Fibroblast of villous mesenchyme (primary cell): ENCODE data around the gene COMMD1. TPM values are rescaled to one million over a fixed set of nuclear protein-coding genes. Genes with fewer than 3 reads are reported as not detected.
A peak's percentile ranks its signal among the peaks of the same experiment; 100 is the strongest.

Source experiments
- DNase-seq: peaks from one replicate; pipeline ENCODE4 v3.0.0-alpha.2; 2010; ENCODE audit warnings: low read depth
- H3K4me3 ChIP-seq: 2 replicates; pipeline ENCODE4 v1.5.1; 2011; ENCODE audit warnings: low read depth, mild to moderate bottlenecking, low read length
- CTCF ChIP-seq: IDR thresholded peaks from 2 replicates; pipeline ENCODE4 v1.5.1; 2012; ENCODE audit warnings: low read depth, mild to moderate bottlenecking, low read length; ENCODE audit not compliant: insufficient read depth
- total RNA-seq: library from RNA; depleted of rRNA; stranded (reverse); fragments of >200 nt; gene quantifications from 2 replicates; pipeline ENCODE4 v1.2.3, GENCODE V29; 2012

Gene COMMD1
- total RNA-seq, 1 donor: 59.2 TPM

- H3K4me3 ChIP-seq: no peak overlapping the region
- DNase-seq: no peak
- no peak for TF ChIP-seq CTCF
Observed at GRCh38 chr2:61924895-61925663, 19.6 kb downstream of the COMMD1 start.

DNA sequence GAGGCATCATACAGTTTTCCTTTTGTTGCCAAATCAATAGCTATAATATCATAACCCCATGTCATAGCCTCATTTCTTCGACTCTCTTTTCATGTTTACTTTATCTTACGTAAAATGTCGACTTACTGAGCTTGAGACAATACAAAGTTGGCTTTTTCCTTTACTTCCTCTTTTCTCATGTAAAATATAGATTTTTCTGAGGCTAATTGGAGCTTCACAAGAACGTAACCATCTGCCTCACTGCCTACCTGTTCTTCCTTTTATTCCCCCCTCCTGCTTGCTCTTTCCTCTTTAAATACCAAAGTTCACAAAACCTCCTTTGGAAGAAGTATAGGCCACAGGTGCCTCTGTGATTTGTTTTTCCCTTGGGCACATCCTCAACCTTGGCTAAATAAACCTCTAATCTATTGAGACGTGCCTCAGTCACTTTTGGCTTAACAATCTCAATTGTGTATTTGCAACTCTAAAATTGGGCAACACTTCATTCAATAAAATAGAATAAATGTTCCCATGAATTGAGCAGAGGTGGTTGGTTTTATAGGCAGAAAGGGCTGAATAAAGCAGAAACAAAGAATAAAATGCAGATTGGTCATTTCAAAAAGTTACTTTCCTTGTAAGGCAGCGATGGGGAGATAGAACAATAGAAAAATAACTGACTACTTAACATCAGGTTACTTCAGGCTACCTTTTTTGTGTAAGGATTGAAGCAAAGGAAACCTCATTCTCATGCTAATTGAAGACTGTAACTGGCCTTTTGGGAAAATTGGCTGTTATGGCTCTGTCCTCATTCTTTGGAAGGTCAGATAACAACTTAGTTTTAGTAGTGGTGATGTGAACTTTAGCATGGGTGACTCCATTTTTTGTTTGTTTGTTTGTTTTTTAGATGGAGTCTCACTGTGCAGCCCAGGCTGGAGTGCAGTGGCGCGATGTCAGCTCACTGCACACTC, 21.3 kb downstream of the COMMD1 start:
- no peak for TF ChIP-seq CTCF
- no peak for DNase-seq

GRCh38 chr2:61928826-61929461, 23.5 kb downstream of the COMMD1 start:
- no peak for TF ChIP-seq CTCF
- peak; percentile 76 for DNase-seq
- H3K4me3 ChIP-seq: no peak overlapping the region

More for the DNA sequence above, 21.3 kb downstream of the COMMD1 start:
- no peak overlapping the region for H3K4me3 ChIP-seq

DNA sequence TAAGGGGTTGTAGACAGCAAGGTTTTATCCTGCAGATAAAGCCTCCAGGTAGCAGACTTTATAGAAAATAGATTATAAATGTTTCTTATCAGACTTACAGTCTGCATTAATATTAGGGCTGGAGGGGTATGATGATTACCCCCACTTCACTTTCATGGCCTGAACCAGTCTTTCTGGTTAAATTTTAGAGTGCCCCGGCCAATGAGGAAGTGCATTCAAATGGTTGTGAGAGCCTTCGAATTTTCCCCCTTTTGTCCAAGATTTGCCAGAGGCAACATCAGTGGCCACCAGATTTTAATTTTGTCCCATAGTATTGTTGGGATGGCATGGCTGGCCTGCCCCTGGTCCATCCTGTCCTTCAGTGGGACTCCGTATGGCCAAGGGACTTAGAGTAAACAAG, 31.6 kb downstream of the COMMD1 start:
- DNase-seq: no peak
- H3K4me3 ChIP-seq: no peak overlapping the region
- no peak for TF ChIP-seq CTCF

DNA sequence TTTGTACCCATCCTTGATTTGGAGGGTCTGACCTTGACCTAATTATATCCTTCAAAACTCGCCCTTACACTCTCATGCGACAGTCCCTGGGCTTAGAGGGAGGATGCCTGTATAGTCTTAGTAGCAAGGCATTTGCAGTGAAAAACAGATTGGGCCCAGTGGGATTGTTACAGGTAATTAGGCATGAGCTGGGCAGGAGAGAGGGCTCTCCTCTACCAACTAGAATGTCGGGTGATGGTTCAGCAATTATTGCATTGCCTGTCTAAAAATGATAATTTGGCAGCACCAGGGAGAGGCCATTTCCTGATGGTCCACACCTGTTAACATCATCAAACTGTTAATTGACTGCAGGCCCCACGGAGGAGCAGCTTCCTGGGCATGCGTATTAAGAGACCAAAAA, 32.4 kb downstream of the COMMD1 start:
- H3K4me3 ChIP-seq: no peak overlapping the region
- DNase-seq: no peak
- TF ChIP-seq CTCF: no peak

- no peak for DNase-seq
- no peak overlapping the region for H3K4me3 ChIP-seq
- no peak for TF ChIP-seq CTCF
Observed at GRCh38 chr2:61938511-61938910, 33.0 kb downstream of the COMMD1 start.
